SK-N-SH (cell line): ENCODE results near the gene SNW1.

Experiments
- EP300 ChIP-seq, 2 experiments: IDR thresholded peaks; 2 replicates each; pipeline versions ENCODE4 v1.4.0 to v1.6.1; 2012; ENCODE audit warnings: borderline replicate concordance in 1 of 2, low read depth in 1 of 2, low read length in 1 of 2
- FOXM1 ChIP-seq: IDR thresholded peaks from 2 replicates; pipeline ENCODE4 v1.4.0; 2012; ENCODE audit warnings: low read depth, mild to moderate bottlenecking
- MXI1 ChIP-seq: IDR thresholded peaks from 2 replicates; pipeline ENCODE4 v1.6.1; 2012; ENCODE audit warnings: mild to moderate bottlenecking, low read depth, low read length, improper control_type of control experiment
- NRF1 ChIP-seq: IDR thresholded peaks from 2 replicates; pipeline ENCODE4 v1.6.1; 2012; ENCODE audit warnings: low read depth, mild to moderate bottlenecking, low read length
- POLR2AphosphoS5 ChIP-seq: IDR thresholded peaks from 2 replicates; pipeline ENCODE4 v1.6.1; 2012; ENCODE audit warnings: low read depth, low read length
- SIN3A ChIP-seq: IDR thresholded peaks from 2 replicates; pipeline ENCODE4 v1.6.1; 2012; ENCODE audit warnings: low read depth, mild to moderate bottlenecking, low read length, moderate library complexity, borderline replicate concordance
- TAF1 ChIP-seq: IDR thresholded peaks from 2 replicates; pipeline ENCODE4 v1.6.1; 2012; ENCODE audit warnings: low read depth, mild to moderate bottlenecking, low read length, moderate library complexity, borderline replicate concordance
- TEAD4 ChIP-seq: IDR thresholded peaks from 2 replicates; pipeline ENCODE4 v1.4.0; 2012; ENCODE audit warnings: mild to moderate bottlenecking, borderline replicate concordance; ENCODE audit not compliant: insufficient read depth
- TF ChIP-seq, protein P1 (sequence below): fragments of 200-600 bp; sonication (generic); IDR thresholded peaks from 2 replicates; pipeline ENCODE4 v1.6.1; 2017; ENCODE audit warnings: antibody characterized with exemption, mild to moderate bottlenecking, moderate library complexity
- TF ChIP-seq, protein P2 (sequence below): IDR thresholded peaks from 2 replicates; pipeline ENCODE4 v1.4.0; 2012; ENCODE audit warnings: low read depth

DNA sequence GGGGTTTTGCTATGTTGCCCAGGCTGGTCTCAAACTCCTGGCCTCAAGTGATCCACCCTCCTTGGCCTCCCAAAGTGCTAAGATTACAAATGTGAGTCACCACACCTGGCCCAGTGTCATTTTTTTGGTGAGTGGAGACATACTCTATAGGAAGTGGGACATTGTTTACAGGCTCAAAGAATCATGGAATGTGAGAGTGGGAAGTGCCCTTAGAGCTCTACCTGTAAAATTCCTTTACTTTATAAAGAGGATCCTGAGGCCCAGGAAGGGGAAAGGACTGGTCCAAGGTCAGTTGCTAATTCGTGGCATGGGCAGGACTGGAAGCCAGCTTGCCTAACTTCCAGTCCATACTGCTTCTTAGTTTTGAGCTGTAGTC is 30.3 kb upstream of the SNW1 start:
- TF ChIP-seq, protein P1, sequence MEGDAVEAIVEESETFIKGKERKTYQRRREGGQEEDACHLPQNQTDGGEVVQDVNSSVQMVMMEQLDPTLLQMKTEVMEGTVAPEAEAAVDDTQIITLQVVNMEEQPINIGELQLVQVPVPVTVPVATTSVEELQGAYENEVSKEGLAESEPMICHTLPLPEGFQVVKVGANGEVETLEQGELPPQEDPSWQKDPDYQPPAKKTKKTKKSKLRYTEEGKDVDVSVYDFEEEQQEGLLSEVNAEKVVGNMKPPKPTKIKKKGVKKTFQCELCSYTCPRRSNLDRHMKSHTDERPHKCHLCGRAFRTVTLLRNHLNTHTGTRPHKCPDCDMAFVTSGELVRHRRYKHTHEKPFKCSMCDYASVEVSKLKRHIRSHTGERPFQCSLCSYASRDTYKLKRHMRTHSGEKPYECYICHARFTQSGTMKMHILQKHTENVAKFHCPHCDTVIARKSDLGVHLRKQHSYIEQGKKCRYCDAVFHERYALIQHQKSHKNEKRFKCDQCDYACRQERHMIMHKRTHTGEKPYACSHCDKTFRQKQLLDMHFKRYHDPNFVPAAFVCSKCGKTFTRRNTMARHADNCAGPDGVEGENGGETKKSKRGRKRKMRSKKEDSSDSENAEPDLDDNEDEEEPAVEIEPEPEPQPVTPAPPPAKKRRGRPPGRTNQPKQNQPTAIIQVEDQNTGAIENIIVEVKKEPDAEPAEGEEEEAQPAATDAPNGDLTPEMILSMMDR: no peak
- TF ChIP-seq POLR2AphosphoS5 (no peak), TEAD4 (no peak), SIN3A (no peak), FOXM1 (no peak), TAF1 (no peak), NRF1 (no peak), MXI1 (no peak), EP300 (IDR thresholded peaks at IDR 0.05; ENCODE audit: borderline replicate concordance in 1 of 2, low read depth in 1 of 2, low read length in 1 of 2) (no peak)
- TF ChIP-seq, protein P2, sequence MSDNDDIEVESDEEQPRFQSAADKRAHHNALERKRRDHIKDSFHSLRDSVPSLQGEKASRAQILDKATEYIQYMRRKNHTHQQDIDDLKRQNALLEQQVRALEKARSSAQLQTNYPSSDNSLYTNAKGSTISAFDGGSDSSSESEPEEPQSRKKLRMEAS: no peak
